Measurements from ENCODE around the gene ARHGEF25. TPM values are rescaled to one million over a fixed set of nuclear protein-coding genes. Genes with fewer than 3 reads are reported as not detected.

Gene ARHGEF25
- total RNA-seq, 1 donor from 2014 or later = 28.7 TPM

- no peak for TF ChIP-seq POLR2A (IDR thresholded peaks at IDR 0.05)
- TF ChIP-seq, protein P1, sequence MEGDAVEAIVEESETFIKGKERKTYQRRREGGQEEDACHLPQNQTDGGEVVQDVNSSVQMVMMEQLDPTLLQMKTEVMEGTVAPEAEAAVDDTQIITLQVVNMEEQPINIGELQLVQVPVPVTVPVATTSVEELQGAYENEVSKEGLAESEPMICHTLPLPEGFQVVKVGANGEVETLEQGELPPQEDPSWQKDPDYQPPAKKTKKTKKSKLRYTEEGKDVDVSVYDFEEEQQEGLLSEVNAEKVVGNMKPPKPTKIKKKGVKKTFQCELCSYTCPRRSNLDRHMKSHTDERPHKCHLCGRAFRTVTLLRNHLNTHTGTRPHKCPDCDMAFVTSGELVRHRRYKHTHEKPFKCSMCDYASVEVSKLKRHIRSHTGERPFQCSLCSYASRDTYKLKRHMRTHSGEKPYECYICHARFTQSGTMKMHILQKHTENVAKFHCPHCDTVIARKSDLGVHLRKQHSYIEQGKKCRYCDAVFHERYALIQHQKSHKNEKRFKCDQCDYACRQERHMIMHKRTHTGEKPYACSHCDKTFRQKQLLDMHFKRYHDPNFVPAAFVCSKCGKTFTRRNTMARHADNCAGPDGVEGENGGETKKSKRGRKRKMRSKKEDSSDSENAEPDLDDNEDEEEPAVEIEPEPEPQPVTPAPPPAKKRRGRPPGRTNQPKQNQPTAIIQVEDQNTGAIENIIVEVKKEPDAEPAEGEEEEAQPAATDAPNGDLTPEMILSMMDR (IDR thresholded peaks at IDR 0.05) = no peak
- TF ChIP-seq POLR2AphosphoS5 (IDR thresholded peaks at IDR 0.05; ENCODE audit: insufficient read depth in 1 of 2, low read depth in 1 of 2) = no peak
- Histone ChIP-seq H3K4me1 (peaks cover 21% of the 10 kb centered on the region), H3K4me3 (no peak overlapping the region), H3K27me3 (no peaks in the 10 kb centered on the region), H3K27ac (no peak overlapping the region), H3K36me3 (peaks cover 0 to 11% of the 10 kb centered on the region in 2 donors), H3K9me3 (no peaks in the 10 kb centered on the region)
- intact Hi-C loops (cut with DNase I) = no loop called here
- DNase-seq (ENCODE audit: extremely low spot score in 2 of 2) = no peak
These were observed 7.8 kb downstream of the ARHGEF25 start for GRCh38 chr12:57618966-57619433.

DNA sequence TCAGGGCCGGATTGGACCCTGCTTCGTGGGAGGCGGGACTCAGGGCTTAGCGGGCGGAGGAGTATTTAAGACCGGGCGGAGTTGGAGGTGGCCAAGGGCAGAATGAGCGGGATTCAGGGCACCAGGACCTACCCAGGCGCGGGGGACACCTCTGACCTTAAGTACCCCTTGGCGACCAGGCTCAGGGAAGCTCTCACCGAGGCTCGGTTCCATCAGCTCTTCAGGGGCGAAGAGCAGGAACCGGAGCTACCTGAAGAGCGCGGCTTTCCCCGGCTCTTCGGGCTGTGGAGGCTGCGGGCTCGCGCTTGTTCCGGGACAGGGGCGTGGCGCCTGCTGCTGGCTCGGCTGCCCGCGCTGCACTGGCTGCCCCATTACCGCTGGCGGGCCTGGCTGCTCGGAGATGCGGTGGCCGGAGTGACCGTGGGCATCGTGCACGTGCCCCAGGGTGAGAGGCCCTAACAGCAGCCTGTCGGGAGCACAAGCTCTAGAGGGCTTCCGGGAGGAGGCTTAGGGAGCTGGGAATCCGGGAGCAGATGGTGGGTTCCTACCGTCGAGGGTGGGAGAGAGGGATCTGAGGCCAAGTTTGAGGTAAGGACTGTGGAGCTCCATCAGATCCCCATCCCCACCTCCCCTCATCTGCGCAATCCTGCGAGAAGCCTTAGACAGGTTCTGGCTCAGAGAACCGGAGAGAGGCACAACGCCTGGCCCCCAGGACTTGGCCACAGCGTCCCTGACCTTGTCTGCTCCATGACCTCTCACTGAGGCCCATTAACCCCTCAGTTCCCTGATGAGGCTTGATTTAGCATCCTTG is 8.4 kb downstream of the ARHGEF25 start:
- Histone ChIP-seq H3K4me3 (no peak overlapping the region), H3K4me1 (peaks cover 21% of the 10 kb centered on the region), H3K27ac (no peak overlapping the region), H3K27me3 (no peaks in the 10 kb centered on the region), H3K36me3 (peaks cover 0 to 11% of the 10 kb centered on the region in 2 donors), H3K9me3 (no peaks in the 10 kb centered on the region)
- TF ChIP-seq POLR2A (IDR thresholded peaks at IDR 0.05) = no peak
- intact Hi-C loops (cut with DNase I) = loop anchor here (1.0 kb wide), 1 partner anchor 36 kb away; no protein-coding TSS in a partner anchor
- DNase-seq (ENCODE audit: extremely low spot score in 2 of 2) = no peak

GRCh38 chr12:57620245-57620935 is 9.2 kb downstream of the ARHGEF25 start:
- intact Hi-C loops (cut with DNase I) = loop anchor here (1.0 kb wide), 1 partner anchor 37 kb away; no protein-coding TSS in a partner anchor
- H3K9me3 ChIP-seq = no peaks in the 10 kb centered on the region
- no peak overlapping the region for H3K27ac ChIP-seq
- H3K4me1 ChIP-seq = peaks cover 21% of the 10 kb centered on the region
- peaks cover 0 to 9% of the 10 kb centered on the region in 2 donors for H3K36me3 ChIP-seq
- H3K4me3 ChIP-seq = peak overlapping the region in 1 of 2 donors; percentile 58
- TF ChIP-seq POLR2A (IDR thresholded peaks at IDR 0.05) = no peak
- no peaks in the 10 kb centered on the region for H3K27me3 ChIP-seq
- DNase-seq (ENCODE audit: extremely low spot score in 2 of 2) = no peak

DNA sequence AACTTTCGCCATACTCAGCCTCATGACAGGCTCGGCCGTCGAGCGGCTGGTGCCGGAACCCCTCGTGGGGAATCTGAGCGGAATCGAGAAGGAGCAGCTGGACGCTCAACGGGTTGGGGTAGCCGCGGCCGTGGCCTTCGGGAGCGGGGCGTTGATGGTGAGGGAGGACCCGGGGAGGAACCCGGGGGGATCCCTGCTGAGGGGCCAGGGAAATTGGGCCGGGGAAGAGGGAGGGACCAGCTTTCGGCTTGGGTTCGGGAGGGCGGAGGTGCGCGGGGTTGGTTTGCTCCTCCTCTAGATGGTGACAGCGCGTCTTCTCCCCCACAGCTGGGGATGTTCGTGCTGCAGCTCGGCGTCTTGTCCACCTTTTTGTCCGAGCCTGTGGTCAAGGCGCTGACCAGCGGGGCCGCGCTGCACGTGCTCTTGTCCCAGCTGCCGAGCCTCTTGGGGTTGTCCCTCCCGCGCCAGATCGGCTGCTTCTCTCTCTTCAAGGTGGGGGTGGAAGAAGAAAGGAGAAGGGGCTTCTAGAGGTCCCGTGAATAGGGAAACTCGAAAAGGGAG is 9.8 kb downstream of the ARHGEF25 start:
- Histone ChIP-seq H3K4me3 (peak overlapping the region; percentile 40 to 58), H3K27me3 (no peaks in the 10 kb centered on the region)

GRCh38 chr12:57621497-57622292 is 10.5 kb downstream of the ARHGEF25 start:
- Histone ChIP-seq H3K36me3 (no peaks in the 10 kb centered on the region), H3K9me3 (no peaks in the 10 kb centered on the region), H3K27ac (no peak overlapping the region), H3K4me1 (peaks cover 21% of the 10 kb centered on the region), H3K4me3 (peak overlapping the region; percentile 40 to 58), H3K27me3 (no peaks in the 10 kb centered on the region)
- intact Hi-C loops (cut with DNase I) = no loop called here
- no peak for DNase-seq (ENCODE audit: extremely low spot score in 2 of 2)
- TF ChIP-seq POLR2A (IDR thresholded peaks at IDR 0.05) (no peak), POLR2AphosphoS5 (IDR thresholded peaks at IDR 0.05; ENCODE audit: insufficient read depth in 1 of 2, low read depth in 1 of 2) (peak in 1 of 2 donors; percentile 35)
- TF ChIP-seq, protein P1 (IDR thresholded peaks at IDR 0.05) = peak; percentile 72 to 94 (median 88)

More for the DNA sequence above, 9.8 kb downstream of the ARHGEF25 start:
- Histone ChIP-seq H3K4me1 (peaks cover 21% of the 10 kb centered on the region), H3K9me3 (no peaks in the 10 kb centered on the region), H3K36me3 (peaks cover 0 to 3% of the 10 kb centered on the region in 2 donors), H3K27ac (no peak overlapping the region)
- TF ChIP-seq, protein P1 (IDR thresholded peaks at IDR 0.05) = no peak
- no peak for TF ChIP-seq POLR2A (IDR thresholded peaks at IDR 0.05)
- intact Hi-C loops (cut with DNase I) = loop anchor here (1.0 kb wide), 1 partner anchor 38 kb away; no protein-coding TSS in a partner anchor
- no peak for DNase-seq (ENCODE audit: extremely low spot score in 2 of 2)

All from vagina (tissue), 2 donors.